Fibroblast of villous mesenchyme (primary cell): ENCODE data around the gene SGSH. TPM values are rescaled to one million over a fixed set of nuclear protein-coding genes. Genes with fewer than 3 reads are reported as not detected.

Experiments used
- DNase-seq: peaks from one replicate; pipeline ENCODE4 v3.0.0-alpha.2; 2010; ENCODE audit warnings: low read depth
- H3K4me3 ChIP-seq: 2 replicates; pipeline ENCODE4 v1.5.1; 2011; ENCODE audit warnings: low read depth, mild to moderate bottlenecking, low read length
- CTCF ChIP-seq: IDR thresholded peaks from 2 replicates; pipeline ENCODE4 v1.5.1; 2012; ENCODE audit warnings: low read depth, mild to moderate bottlenecking, low read length; ENCODE audit not compliant: insufficient read depth
- total RNA-seq: library from RNA; depleted of rRNA; stranded (reverse); fragments of >200 nt; gene quantifications from 2 replicates; pipeline ENCODE4 v1.2.3, GENCODE V29; 2012

The SGSH gene
- total RNA-seq, 1 donor: 12.1 TPM

GRCh38 chr17:80236911-80237310, 16.8 kb upstream of the SGSH start:
- H3K4me3 ChIP-seq: no peak overlapping the region
- TF ChIP-seq CTCF: no peak
- DNase-seq: no peak

GRCh38 chr17:80233202-80233601, 13.1 kb upstream of the SGSH start:
- TF ChIP-seq CTCF: no peak
- DNase-seq: no peak
- H3K4me3 ChIP-seq: no peak overlapping the region

- DNase-seq: no peak
- no peak overlapping the region for H3K4me3 ChIP-seq
- no peak for TF ChIP-seq CTCF
Measured at GRCh38 chr17:80232438-80232837, 12.3 kb upstream of the SGSH start.

GRCh38 chr17:80229011-80229410, 8.9 kb upstream of the SGSH start:
- DNase-seq: no peak
- no peak overlapping the region for H3K4me3 ChIP-seq
- TF ChIP-seq CTCF: no peak

- DNase-seq: no peak
- TF ChIP-seq CTCF: no peak
- H3K4me3 ChIP-seq: no peak overlapping the region
Measured at GRCh38 chr17:80228477-80228876, 8.3 kb upstream of the SGSH start.

GRCh38 chr17:80227666-80228065, 7.5 kb upstream of the SGSH start:
- no peak for DNase-seq
- no peak for TF ChIP-seq CTCF
- H3K4me3 ChIP-seq: no peak overlapping the region

GRCh38 chr17:80227156-80227555, 7.0 kb upstream of the SGSH start:
- no peak for TF ChIP-seq CTCF
- DNase-seq: no peak
- H3K4me3 ChIP-seq: no peak overlapping the region
